ENCODE measurements around the gene C22orf15.
"Not testable (repeated sequence)": the region's sequence is repeated elsewhere in the genome, so short reads cannot be mapped to it uniquely, and the experiment has no call there.

Gene C22orf15, protein sequence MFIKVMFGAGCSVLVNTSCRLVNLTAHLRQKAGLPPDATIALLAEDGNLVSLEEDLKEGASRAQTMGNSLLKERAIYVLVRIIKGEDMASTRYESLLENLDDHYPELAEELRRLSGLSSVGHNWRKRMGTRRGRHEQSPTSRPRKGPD

DNA sequence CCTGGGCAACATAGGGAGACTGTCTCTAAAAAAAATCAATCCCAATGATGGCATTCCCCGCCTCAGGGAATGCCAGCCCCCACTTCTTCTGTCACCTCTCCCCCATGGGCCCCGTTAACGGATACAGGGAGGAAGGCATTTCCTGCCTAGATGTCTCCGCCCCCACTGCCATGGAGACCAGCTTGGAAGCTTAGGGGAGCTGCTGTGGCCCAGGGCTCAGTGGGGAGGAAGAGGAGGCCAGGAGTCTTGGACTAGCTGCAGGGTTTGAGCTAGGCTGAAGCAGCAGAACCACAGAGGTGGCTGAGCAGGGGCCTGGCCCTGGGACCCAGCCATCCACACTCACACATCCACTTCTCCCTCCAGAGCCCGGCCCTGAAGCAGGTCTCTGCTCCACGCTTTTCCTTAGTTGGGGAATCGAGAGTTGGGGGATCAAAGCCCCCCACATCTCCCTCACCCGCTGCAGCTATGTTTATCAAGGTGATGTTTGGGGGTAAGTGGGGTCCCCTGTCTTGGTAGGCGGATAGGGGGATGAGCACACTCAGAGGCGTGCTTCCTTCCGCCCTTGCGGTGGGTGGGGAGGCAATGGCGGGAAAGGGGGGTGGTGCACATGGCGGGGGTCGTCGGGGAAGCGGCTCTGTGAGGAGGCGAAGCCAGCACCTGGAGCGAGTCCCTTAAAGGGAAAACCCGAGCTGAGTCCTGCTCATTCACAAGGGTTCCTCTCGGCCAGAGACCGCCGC lies at the start of gene C22orf15:
TSS of gene C22orf15 (plus strand) at position 149 of the 737 bp plus-strand sequence. CDS start at position 466, 317 bp downstream.
- no peak for DNase-seq

DNA sequence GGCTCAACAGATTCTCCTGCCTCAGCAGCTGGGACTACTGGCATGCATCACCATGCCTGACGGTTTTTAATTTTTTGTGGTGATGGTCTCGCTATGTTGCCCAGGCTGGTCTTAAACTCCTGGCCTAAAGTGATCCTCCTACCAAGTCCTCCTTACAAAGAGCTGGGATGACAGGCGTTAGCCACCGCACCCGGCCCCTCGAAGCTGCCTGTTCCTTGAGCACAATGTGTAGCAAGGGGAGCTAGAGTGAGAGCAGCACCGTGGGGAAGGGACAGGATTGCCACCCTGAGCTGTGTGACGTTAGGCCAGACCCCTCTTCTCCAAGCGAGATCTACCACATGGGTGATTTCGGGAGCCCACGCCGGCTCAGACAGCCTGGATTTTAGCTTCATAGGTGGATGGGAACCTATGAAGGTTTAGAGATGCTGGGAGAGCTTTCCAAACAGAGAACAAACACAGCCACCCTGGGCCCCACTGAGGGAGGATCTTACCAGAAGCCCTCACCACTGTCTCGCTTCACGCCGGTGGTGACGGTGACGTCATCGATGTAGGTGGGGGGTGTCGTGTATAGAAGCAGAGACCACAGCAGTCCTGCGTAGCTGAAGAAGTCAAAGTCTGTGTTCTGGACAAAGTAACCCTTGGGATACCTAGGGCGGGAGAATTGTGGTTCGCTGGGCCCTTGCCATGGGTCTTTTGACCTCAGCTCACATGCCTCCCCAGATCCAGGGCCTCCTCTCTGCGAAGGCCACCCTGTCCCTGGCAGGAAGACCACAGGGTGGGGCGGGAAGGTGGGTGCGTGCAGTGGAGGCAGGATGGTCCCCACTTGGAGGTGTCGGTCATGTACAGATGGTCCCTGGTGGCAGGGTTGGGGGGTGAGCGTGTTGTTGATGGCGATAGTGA lies 48.8 kb upstream of the C22orf15 start:
- DNase-seq = no peak

DNA sequence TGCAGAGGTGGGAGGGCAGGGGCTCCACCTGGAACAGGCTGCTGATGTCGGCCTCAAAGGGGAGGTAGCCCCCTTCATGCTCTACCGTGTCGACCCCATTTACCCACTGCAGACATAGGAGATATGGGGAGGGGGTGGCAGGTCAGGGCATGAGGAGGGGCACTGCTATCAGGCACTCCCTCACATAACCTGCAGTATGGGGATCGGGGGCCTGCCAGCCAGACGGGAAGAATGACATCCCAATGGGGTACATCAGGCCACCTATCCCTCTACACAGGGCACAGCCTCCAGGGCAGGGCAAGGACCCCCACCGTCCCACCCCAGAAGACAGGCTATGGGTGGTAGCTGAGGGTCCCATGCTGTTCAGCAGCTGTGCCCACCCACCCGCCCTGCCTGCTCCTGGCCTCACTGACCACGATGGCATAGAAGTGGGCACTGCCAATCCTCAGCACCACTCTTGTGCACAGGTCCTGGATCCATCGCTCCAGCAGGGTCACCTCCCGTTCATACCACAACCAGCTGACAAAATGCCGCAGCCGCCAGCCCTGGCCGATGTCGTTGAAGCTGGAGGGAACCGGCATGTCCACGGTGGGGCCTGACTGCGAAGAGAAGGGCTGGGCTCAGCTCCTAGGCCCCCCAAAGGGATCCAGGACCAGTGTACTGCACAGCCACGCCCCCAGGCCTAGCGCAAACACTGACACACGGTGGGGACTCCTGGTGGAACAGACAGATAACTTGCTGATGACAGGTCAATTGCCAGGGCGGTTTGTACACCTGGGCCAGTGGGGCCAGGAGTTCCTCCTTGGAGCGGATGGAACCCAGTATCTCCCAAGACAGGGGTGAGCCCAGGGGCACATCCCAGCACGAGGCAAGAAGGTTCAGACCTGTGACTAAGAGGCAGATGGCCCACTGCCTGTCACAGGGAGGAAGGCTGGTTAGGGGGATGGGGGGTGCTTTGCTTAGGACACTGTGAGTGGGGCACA lies 47.9 kb upstream of the C22orf15 start:
- no peak for DNase-seq

DNA sequence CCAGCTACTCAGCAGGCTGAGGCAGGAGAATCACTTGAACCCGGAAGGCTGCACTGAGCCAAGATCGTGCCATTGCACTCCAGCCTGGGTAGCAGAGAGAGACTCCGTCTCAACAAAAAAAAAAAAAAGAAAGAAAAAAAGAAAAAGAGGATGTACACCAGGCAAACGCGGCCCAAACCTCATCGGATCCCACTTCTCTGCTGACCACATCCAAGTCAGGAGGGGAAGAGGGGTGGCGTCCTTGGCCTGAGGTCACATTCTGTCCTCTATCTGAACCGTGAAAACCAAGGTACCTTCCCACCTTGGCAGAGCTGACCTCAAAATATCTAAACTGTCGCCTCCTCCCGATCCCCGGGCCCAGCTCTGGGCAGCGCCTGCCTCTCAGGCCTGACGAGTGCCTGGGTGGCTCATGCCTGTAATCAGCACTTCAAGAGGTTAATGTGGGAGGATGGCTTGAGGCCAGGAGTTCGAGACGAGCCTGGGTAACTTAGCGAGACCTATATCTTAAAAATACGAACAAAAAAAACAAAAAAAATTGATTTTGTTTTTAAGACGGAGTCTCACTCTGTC lies 46.9 kb upstream of the C22orf15 start:
- no peak for DNase-seq

DNA sequence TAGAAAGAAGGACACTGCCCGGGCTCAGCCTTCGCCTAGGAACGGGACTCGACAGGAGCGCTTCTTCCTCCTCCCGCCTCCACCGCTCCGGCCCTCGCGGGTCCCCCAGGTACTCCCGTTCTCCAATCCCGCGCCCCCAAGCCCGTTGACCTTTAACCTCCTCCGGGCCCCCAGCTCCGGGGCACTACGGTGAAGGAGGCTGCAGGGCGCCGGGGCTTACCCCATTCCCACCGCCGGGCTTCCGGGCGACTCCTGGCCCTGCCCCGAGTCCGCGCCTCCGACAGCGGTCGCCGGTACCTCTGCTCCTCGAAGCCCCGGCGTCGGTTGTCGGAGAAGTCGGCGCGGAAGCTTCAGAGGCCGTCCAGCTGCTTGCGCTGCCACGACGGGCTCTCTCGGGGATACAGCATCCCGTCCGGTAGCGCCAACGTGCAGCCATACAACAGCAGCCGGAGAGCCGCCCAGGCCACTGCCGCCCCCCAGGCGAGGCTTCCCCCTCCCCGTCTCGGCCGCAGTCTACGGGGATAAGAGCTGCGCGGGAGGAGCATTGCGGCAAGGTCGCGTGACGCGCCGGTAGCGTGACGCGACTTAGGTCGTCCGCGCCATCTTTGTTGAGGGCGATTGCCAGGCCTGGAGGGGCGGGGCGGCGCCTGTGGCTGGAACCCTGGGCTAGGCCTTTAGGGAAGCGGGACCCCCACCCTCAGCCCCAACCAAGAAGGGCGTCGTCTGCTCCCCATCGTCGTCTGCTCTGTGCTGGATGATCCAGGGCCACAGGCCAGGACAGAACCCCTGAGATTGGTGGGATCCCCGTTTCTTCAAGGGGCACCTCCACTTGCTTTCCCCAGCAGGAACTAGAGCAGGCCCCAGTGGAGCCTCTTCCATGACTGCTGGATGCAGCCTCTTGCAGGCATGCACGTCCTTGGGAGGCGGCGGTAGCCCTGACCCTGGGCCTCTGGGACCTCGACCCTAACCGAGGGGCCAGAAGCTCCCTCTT lies 45.7 kb upstream of the C22orf15 start:
- DNase-seq = peak; percentile 42

DNA sequence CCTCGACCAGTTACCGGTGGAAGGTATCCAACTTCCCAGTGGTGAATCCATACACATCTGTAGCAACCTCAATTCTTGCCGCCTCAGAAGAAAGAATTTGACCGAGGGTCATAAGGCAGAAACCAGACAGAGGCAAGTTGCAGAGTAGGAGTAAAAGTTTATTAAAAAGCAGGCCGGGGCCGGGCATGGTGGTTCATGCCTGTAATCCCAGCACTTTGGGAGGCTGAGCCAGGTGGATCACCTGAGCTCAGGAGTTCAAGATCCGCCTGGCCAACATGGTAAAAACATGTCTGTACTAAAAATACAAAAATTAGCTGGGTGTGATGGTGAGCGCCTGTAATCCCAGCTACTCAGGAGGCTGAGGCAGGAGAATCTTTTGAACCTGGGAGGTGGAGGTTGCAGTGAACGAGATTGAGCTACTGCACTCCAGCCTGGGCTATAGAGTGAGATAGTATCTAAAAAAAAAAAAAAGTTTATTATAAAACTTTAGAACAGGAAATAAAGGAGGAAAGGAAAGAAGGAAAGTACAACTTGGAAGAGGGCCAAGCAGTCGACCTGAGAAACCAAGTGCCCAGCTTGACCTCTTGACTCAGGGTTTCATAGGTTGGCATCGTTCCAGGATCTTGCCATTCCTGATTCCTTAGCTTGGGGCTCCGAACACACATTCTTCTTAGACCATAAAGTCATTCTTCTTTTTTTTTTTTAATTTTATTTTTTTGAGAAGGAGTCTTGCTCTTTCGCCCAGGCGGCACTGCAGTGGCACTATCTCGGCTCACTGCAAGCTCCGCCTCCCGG lies 44.2 kb upstream of the C22orf15 start:
- DNase-seq = no peak

DNA sequence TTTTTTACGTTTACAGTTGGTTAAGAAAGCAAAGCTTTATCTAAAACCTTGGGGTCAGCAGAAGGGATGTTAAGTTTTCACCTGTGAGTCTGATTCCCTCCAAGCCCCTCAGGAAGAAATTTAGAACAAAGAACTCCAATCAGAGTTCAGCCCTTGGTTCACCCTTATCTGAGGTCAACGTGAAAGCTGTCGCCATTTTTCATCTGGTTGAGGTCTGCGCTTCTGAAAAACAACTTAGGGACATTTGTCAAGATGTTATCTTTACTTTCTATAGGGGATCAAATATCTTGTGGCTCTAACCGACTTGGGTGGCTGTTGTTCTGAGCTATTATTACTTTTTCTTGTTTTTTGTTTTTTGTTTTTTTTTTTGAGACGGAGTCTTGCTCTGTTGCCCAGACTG lies 41.9 kb upstream of the C22orf15 start:
- DNase-seq = no peak

DNA sequence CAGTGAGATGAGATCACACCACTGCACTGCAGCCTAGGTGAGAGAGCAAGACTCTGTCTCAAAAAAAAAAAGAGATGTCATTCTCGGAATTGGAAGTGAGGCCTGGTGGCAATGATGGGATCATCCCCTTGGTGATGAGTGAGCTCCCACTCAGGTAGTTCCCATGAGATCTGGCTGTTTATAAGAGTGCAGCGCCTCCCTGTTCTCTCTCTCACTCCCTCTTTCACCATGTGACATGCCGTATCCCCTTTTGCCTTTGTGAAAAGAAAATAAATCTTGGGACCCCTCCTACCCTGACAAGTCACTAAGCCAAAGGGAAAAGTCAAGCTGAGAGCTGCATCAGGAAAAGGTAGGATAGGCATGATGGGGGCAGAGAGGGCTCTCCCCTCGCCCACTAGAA lies 40.6 kb upstream of the C22orf15 start:
- no peak for DNase-seq

DNA sequence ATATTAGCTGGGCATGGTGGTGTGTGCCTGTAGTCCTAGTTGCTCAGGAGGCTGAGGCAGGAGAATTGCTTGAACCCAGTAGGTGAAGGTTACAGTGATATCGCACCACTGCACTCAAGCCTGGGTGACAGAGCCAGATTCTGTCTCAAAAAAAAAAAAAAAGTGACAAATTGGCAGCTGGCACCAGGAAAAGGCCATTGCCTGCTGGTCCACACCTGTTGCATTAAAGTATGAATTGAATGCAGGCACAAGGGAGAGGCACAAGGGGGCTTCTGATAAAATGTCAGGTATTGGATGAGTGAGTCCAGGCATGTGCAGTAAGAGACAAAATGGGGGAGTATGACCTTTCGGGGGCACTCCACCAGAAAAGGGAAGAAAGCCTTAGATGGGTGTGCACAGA lies 40.1 kb upstream of the C22orf15 start:
- DNase-seq = no peak

DNA sequence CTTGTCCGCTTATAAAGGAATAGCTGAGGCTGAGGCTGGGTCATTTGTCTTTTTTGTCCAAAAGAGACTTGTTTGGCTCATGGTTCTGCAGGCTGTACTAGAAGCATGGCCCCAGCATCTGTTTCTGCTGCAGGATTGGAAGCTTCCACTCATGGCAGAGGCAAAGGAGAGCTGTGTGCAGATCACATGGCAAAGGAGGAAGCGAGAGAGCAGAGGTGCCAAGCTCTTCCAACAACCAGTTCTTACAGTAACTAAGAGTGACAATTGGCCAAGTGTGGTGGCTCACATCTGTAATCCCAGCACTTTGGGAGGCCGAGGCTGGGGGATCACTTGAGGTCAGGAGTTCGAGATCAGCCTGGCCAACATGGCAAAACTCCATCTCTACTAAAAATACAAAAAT lies 34.7 kb upstream of the C22orf15 start:
- not testable (repeated sequence) for DNase-seq

DNA sequence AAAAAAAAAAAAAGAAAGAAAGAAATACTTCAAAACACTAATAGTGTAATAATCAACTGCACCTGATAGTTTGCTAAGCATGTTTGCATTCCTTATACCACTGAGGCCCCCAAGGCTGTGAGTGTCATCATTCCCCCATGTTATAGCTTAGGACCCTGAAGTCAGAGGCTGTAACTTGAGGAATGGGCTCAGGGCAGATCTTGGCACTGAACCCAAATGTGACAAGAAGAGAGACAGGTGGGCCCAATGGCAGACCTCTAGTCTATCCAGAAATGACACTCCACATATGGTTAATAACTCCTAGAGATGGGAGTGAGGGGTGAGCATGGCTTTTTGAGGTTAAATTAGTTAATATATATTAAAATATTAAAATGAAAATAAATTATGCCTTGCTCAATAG lies 25.1 kb upstream of the C22orf15 start:
- DNase-seq = no peak

DNA sequence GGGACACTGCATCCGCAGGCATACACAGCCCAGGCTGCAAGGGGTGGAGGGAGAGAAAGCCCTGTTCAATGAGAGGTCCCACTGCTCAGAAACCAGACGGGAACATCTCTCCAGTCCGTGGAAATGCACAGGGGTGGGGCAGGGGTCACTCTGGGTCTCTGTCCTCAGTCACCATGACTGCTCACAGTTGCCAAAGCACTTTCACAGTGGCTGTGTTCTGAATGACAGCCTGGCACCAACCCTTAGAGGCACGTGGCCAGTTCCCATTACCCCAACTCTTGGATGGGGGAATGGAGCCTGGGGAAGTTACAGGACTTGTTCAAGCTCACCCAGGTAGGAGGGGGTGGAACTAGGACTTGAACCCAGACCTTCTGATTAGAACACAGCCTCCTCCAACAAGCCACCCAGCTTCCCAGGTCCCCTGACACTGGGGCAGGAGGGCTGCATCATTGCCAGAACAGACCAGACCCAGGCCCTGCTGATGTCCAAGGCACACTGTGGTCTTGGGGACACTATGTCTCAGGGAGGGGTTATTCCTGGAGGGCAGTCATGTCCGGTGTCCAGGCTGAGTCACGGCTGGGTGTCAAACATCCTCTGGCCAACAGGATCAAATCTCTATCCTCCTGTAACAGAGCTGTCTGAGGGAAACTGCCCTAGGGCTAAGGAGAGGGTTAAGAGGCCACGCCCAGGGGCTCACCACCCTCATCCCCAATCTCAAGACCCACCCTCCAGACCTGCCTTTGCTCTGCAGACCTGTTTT lies 20.1 kb upstream of the C22orf15 start:
- no peak for DNase-seq

DNA sequence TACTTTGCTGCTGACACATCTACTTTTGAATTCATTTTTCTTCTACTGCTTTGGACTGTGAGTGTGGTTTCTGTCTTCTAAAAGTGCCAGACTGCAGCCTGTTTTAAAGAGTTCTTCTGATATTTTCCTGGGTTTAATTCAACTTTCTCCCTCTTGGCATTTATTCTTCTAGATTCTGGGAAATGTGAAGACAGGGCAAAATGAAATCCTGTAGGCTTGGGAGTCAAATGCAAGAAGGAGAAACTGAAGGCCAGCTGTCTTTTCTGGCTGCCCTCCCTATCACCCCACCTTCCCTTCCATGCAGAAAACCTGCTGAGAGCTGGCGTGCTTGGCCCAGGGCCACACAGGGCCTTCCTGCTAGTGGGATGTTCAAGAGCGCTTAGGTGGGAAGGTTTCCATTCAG lies 19.5 kb upstream of the C22orf15 start:
- DNase-seq = no peak

DNA sequence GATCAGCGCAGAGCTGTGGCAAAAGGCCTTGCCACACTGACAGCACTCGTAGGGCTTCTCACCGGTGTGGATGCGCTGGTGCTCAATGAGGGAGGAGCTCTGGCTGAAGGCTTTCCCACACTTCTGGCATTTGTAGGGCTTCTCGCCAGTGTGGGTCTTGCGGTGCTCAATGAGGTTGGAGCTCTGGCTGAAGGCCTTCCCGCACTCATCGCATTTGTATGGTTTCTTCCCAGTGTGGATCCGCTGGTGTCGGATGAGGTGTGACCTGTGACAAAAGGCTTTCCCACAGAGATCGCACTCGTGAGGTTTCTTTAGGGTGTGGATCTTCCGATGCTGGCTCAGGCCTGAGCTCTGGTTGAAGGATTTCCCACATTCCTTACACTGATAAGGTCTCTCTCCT lies 18.8 kb upstream of the C22orf15 start:
- no peak for DNase-seq

DNA sequence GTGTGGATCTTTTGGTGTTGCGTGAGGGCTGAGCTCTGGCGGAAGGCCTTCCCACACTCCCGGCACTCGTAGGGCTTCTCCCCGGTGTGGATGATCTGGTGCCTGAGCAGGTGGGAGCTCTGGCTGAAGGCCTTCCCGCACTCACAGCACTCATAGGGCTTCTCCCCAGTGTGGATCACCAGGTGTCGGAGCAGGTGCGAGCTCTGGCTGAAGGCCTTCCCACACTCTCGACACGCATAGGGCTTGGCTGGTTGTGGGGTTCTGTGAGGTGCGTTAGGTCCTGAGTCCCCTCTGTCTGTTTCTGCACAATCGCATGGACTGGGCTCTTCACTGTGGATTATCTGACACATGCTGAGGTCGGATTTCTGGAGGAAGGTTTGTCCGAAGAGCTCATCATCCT lies 18.3 kb upstream of the C22orf15 start:
- DNase-seq = no peak

DNA sequence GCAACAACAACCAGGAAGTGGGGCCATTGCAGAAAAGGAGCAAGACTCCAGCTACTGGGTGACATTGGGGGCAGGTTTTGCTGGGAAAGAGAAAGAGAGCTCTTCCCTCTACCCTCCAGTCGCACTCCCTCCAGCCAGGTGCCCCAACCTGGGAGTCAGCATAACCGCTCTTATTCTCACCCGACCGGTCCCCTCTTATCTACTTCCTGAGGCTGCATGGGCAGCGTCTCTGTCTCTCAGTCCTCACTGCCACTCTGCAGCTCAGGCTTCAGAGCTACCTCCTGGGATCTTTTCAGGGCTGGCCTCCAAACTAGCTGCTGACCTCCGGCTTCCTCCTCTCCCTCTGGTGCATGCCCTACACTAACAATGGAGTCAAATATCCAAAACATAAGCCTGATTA lies 17.0 kb upstream of the C22orf15 start:
- no peak for DNase-seq

DNA sequence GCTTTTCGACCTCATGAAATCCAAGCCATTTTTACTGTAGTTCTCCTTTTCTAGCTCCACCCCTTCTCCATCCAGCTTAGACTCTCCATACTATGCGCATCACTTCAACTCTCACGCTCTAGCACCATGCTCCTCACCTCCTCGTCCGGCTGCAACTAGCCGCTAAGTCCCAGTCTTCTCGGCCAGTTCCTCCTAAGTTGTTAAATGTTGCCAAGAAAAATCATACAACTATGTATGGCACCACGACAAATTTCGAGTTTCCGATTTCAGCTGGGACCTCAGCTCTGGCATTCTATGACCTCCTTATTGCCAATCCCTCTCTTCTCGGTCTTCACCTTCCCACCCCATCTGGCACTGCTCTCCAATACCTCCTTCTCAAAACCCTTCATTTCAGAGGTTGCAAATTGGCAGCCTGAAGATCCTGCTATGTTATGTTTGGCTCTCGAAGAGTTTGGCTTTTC lies 12.9 kb upstream of the C22orf15 start:
- no peak for DNase-seq

DNA sequence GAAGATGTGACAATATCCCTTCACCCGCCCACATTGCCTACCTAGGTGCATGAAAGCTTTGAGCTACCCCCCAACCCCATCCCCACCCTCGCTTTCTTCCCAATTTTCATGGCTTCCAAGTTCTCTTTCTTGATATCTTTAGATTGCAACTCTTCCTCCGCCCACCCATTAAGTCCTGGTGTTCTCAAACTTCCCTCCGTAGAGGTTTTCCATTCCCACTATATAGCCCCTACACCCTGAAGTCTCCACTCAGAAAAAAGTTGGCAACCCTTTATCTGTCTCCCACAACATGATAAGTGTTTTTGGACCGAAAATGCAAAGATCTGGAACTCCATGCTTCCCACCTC lies 12.4 kb upstream of the C22orf15 start:
- DNase-seq = no peak

DNA sequence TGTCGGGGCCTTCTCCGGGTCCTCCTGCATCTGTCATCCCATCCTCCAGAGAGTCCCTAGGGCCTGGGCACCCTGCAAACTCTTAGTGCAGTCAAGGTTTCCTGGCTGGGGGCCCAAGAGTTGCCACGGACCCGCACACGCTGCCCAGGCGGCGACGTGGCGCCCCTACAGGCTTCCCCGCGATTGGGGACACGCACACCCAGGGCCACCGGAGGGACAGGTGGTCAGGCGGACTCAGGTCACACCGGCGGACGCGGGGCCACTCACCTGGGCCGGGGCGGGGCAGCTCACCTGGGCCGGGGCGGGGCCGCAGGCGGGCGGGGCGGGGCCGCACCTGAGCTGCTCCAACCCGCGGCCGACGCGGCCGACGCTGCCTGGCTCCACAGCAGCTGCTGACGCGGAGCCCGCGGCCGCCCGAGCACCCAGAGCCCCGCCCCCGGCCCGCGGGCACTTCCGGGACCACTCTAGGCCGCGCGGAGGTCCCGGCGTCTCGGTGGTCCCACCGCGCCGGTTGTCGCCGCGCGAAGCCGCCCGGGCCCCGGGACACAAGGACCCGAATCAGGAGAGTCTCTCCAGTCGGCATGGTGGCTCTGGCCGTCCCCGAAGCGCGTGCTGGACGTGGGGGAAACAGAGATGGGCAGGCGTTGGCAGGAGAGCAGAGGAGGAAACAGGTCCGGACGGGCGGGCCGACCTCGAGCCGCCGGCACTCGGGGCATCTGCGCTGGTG lies 11.9 kb upstream of the C22orf15 start, which contains the start of gene ZNF70:
TSS of gene ZNF70 (minus strand) at position 399 of the 727 bp plus-strand sequence. CDS start 5,972 bp downstream, outside the sequence.
- peak; percentile 33 for DNase-seq
